GM23248 (cell line): ENCODE measurements around the gene SUPT3H. TPM values are rescaled to one million over a fixed set of nuclear protein-coding genes. Genes with fewer than 3 reads are reported as not detected.

Source experiments
- DNase-seq: peaks from one replicate; pipeline ENCODE4 v3.0.0-alpha.2; 2015
- H2AFZ ChIP-seq: fragments of 200-600 bp; sonication (generic); 2 replicates; pipeline ENCODE4 v1.6.1; 2016; ENCODE audit warnings: antibody characterized with exemption
- H3F3A ChIP-seq: fragments of 200-600 bp; sonication (generic); 2 replicates; pipeline ENCODE4 v1.6.1; 2016; ENCODE audit warnings: mild to moderate bottlenecking, antibody characterized with exemption, mixed run types; ENCODE audit not compliant: insufficient read depth
- H3K27ac ChIP-seq: fragments of 200-600 bp; sonication (generic); 2 replicates; pipeline ENCODE4 v1.5.1; 2016; ENCODE audit warnings: mild to moderate bottlenecking
- H3K27me3 ChIP-seq: fragments of 200-600 bp; sonication (generic); replicated peaks from 2 replicates; pipeline ENCODE4 v1.6.1; 2016; ENCODE audit warnings: mild to moderate bottlenecking; ENCODE audit not compliant: insufficient read depth
- H3K36me3 ChIP-seq: fragments of 200-600 bp; sonication (generic); 2 replicates; pipeline ENCODE4 v1.6.1; 2016; ENCODE audit warnings: low read depth, mild to moderate bottlenecking
- H3K4me1 ChIP-seq: fragments of 200-600 bp; sonication (generic); 2 replicates; pipeline ENCODE4 v1.6.1; 2016; ENCODE audit warnings: mild to moderate bottlenecking; ENCODE audit not compliant: insufficient read depth
- H3K4me2 ChIP-seq: fragments of 200-600 bp; sonication (generic); one replicate; pipeline ENCODE4 v1.6.1; 2016; ENCODE audit warnings: mild to moderate bottlenecking; ENCODE audit not compliant: unreplicated experiment
- H3K4me3 ChIP-seq: fragments of 200-600 bp; sonication (generic); 2 replicates; pipeline ENCODE4 v1.5.1; 2016; ENCODE audit warnings: mild to moderate bottlenecking
- H3K79me2 ChIP-seq: fragments of 200-600 bp; sonication (generic); 2 replicates; pipeline ENCODE4 v1.6.1; 2016; ENCODE audit warnings: mild to moderate bottlenecking; ENCODE audit not compliant: insufficient read depth
- H3K9ac ChIP-seq: fragments of 200-600 bp; sonication (generic); 2 replicates; pipeline ENCODE4 v1.6.1; 2016; ENCODE audit warnings: mild to moderate bottlenecking
- H3K9me2 ChIP-seq: fragments of 200-600 bp; sonication (generic); 2 replicates; pipeline ENCODE4 v1.6.1; 2016; ENCODE audit warnings: mixed run types, mild to moderate bottlenecking, moderate library complexity; ENCODE audit not compliant: insufficient read depth
- H3K9me3 ChIP-seq: fragments of 200-600 bp; sonication (generic); one replicate; pipeline ENCODE4 v1.6.1; 2017; ENCODE audit warnings: low read depth
- H4K20me1 ChIP-seq: fragments of 200-600 bp; sonication (generic); 2 replicates; pipeline ENCODE4 v1.6.0; 2016; ENCODE audit not compliant: insufficient read depth
- EZH2 ChIP-seq: fragments of 200-600 bp; sonication (generic); IDR thresholded peaks from 2 replicates; pipeline ENCODE4 v1.6.1; 2018; ENCODE audit warnings: antibody characterized with exemption, mild to moderate bottlenecking; ENCODE audit not compliant: insufficient read depth, poor library complexity, severe bottlenecking
- EZH2phosphoT487 ChIP-seq: fragments of 200-600 bp; sonication (generic); IDR thresholded peaks from 2 replicates; pipeline ENCODE4 v1.6.1; 2018; ENCODE audit warnings: antibody characterized with exemption, moderate library complexity, mild to moderate bottlenecking, low read depth; ENCODE audit not compliant: insufficient read depth
- WGBS, 2 experiments: methylation state at CpG; one replicate each; pipeline ENCODE4 v1.1.6; 2015 to 2017; ENCODE audit warnings: low lambda C conversion rate in 2 of 2, low coverage in 1 of 2; ENCODE audit errors: missing lambda C conversion rate in 2 of 2; 5-methylcytosine and 5-hydroxymethylcytosine counted together
- in situ Hi-C: fragments of 300-500 bp; cut with MboI; formaldehyde crosslinking; loops from 2 replicates; pipeline ENCODE4 v1.15.0; 2020
- polyA plus RNA-seq: library from polyadenylated mRNA; unstranded; fragments of >200 nt; fragmentation: Nextera tagmentation; extraction: Ambion mirVana; gene quantifications from 2 replicates; pipeline ENCODE4 v1.2.1, GENCODE V29; 2016
- total RNA-seq: library from RNA; depleted of rRNA; stranded (reverse); fragments of >200 nt; shearing (Covaris generic); gene quantifications from 2 replicates; pipeline ENCODE4 v1.2.3, GENCODE V29; 2014

SUPT3H gene
- total and polyA plus RNA-seq, 2 experiments from 2014 or later, result 9.3 to 12.4 TPM

GRCh38 chr6:44925100-44925739 lies 452.5 kb downstream of the SUPT3H start:
- TF ChIP-seq EZH2phosphoT487 (no peak), EZH2 (no peak)
- peak overlapping the region; percentile 12 for H3K9ac ChIP-seq

DNA sequence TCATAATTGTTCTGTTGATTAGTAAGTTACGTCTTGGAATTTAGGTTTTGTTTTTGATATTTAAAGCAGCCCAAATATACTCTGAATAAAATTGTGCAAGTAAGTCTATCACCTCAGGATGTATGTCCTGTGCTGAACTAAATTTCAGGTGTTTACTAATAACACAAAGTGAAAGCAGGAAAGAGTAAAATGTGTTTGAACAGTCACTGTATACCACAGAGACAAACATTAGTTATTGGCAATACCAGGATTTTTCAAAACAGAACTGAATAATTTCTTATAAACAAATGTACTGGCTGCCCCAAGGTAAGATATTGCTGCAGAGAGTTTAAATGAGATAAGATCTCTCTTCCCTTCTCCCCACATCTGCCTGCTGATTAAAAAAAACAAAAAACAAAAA lies 454.3 kb downstream of the SUPT3H start:
- no peaks in the 10 kb centered on the region for H3K27me3 ChIP-seq
- no peak overlapping the region for H3K27ac ChIP-seq
- H3K9ac ChIP-seq, result no peak overlapping the region
- peaks cover 7% of the 10 kb centered on the region; the same call in 1 of the 2 replicates for H3K4me1 ChIP-seq
- H3K36me3 ChIP-seq, result no peaks in the 10 kb centered on the region
- no peaks in the 10 kb centered on the region for H3F3A ChIP-seq
- DNase-seq, result no peak
- 74 to 77% methylated on average over 1 of the region's 1 CpG for WGBS, 2 experiments
- no peak overlapping the region for H3K4me3 ChIP-seq
- no peak for TF ChIP-seq EZH2phosphoT487
- TF ChIP-seq EZH2, result no peak
- H3K9me3 ChIP-seq, result no peaks in the 10 kb centered on the region
- H4K20me1 ChIP-seq, result no peaks in the 10 kb centered on the region
- H2AFZ ChIP-seq, result no peak overlapping the region
- H3K79me2 ChIP-seq, result no peaks in the 10 kb centered on the region
- in situ Hi-C loops, result no loop called here
- H3K4me2 ChIP-seq, result no peak overlapping the region
- no peaks in the 10 kb centered on the region for H3K9me2 ChIP-seq

More at GRCh38 chr6:44925100-44925739, 452.5 kb downstream of the SUPT3H start:
- peak; percentile 44 for DNase-seq
- in situ Hi-C loops, result no loop called here
- H3K9me2 ChIP-seq, result no peaks in the 10 kb centered on the region
- H3K27ac ChIP-seq, result no peak overlapping the region
- H3F3A ChIP-seq, result no peaks in the 10 kb centered on the region
- H3K4me2 ChIP-seq, result peak overlapping the region; percentile 51
- H2AFZ ChIP-seq, result peak overlapping the region; percentile 60
- no peaks in the 10 kb centered on the region for H3K27me3 ChIP-seq
- H3K4me3 ChIP-seq, result no peak overlapping the region
- no peaks in the 10 kb centered on the region for H3K9me3 ChIP-seq
- WGBS, 2 experiments, result 8 to 16% methylated on average over 1 of the region's 1 CpG
- H3K4me1 ChIP-seq, result peaks cover 7% of the 10 kb centered on the region; the same call in 1 of the 2 replicates
- H3K36me3 ChIP-seq, result no peaks in the 10 kb centered on the region
- no peaks in the 10 kb centered on the region for H3K79me2 ChIP-seq
- no peaks in the 10 kb centered on the region for H4K20me1 ChIP-seq

- no peaks in the 10 kb centered on the region for H3K9me3 ChIP-seq
- H3K27me3 ChIP-seq, result no peaks in the 10 kb centered on the region
- in situ Hi-C loops, result no loop called here
- no peaks in the 10 kb centered on the region for H3F3A ChIP-seq
- no peaks in the 10 kb centered on the region for H3K79me2 ChIP-seq
- H4K20me1 ChIP-seq, result no peaks in the 10 kb centered on the region
- H3K9ac ChIP-seq, result no peak overlapping the region
- H3K4me3 ChIP-seq, result no peak overlapping the region
- peaks cover 7% of the 10 kb centered on the region; the same call in 1 of the 2 replicates for H3K4me1 ChIP-seq
- H3K9me2 ChIP-seq, result no peaks in the 10 kb centered on the region
- DNase-seq, result no peak
- TF ChIP-seq EZH2phosphoT487, result no peak
- TF ChIP-seq EZH2, result no peak
- H2AFZ ChIP-seq, result no peak overlapping the region
- H3K36me3 ChIP-seq, result no peaks in the 10 kb centered on the region
- no peak overlapping the region for H3K27ac ChIP-seq
- 84 to 96% methylated on average over 3 of the region's 3 CpGs for WGBS, 2 experiments
- H3K4me2 ChIP-seq, result no peak overlapping the region
These were observed 455.9 kb downstream of the SUPT3H start for GRCh38 chr6:44921798-44922197.

DNA sequence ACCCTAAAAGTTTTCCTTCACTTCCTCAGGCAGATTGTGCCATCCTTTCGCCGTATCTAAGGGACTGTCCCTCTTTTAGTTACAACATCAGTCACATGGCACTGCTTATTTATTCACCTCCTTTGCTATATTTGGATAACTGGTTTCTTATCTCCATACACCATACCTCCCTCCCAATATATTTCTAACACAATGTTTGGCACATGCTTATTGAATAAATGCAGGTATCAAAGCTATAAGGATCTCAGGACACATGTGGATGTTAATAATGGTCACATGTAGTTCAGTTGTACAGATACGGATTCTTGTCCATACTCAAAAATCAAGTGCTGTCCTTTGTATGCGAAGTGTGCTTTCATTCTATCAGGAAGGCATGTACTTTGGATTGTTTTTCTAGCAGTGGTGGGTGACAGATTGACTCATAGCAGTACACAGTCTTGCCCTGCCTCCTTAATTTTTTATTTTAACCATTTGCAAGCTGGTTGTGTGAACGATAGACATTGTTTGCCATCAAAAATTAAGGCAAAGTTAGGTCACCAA lies 456.7 kb downstream of the SUPT3H start:
- Histone ChIP-seq H3K9me3 (no peaks in the 10 kb centered on the region), H2AFZ (no peak overlapping the region), H3K36me3 (no peaks in the 10 kb centered on the region), H3F3A (no peaks in the 10 kb centered on the region), H4K20me1 (no peaks in the 10 kb centered on the region), H3K27ac (no peak overlapping the region), H3K9me2 (no peaks in the 10 kb centered on the region), H3K4me1 (peaks cover 7% of the 10 kb centered on the region; the same call in 1 of the 2 replicates), H3K79me2 (no peaks in the 10 kb centered on the region), H3K4me3 (no peak overlapping the region), H3K9ac (no peak overlapping the region), H3K27me3 (no peaks in the 10 kb centered on the region), H3K4me2 (no peak overlapping the region)
- WGBS, 2 experiments, result 83 to 87% methylated on average over 5 of the region's 5 CpGs
- in situ Hi-C loops, result no loop called here
- DNase-seq, result no peak
- TF ChIP-seq EZH2phosphoT487, result no peak
